IMR-90 (cell line): Measurements from ENCODE around the gene PDCD11. TPM values are rescaled to one million over a fixed set of nuclear protein-coding genes. Genes with fewer than 3 reads are reported as not detected.

Experiments
- ATAC-seq: fragments of 200-7000 bp; cut with Tn5 transposase; 2 replicates; pipeline ENCODE4 v1.9.1; 2020; ENCODE audit warnings: low read depth, mild to moderate bottlenecking, moderate library complexity
- BruUV-seq: library from RNA; stranded (reverse); fragments of 400-500 nt; replicated peaks from 2 replicates; lab custom pipeline; 2021; lab: Mats Ljungman, UMichigan
- CTCF ChIA-PET: fragments of 300-600 bp; formaldehyde crosslinking; extraction: SDS; loops from one replicate; lab custom pipeline; 2021; ENCODE audit warnings: antibody characterized with exemption; lab: Yijun Ruan, JAX
- POLR2A ChIA-PET: fragments of 300-600 bp; sonication (Branson Sonifier 250); formaldehyde crosslinking; loops from one replicate; lab custom pipeline; 2022; ENCODE audit warnings: antibody characterized with exemption; ENCODE audit not compliant: unreplicated experiment; lab: Charles Lee
- DNase-seq: peaks from one replicate; pipeline ENCODE4 v3.0.0; 2013
- H2AFZ ChIP-seq: replicated peaks from 2 replicates; pipeline ENCODE3; 2013; ENCODE audit warnings: low read length, mild to moderate bottlenecking; ENCODE audit not compliant: poor library complexity
- H2AK5ac ChIP-seq: 2 replicates; pipeline ENCODE4 v1.6.1; 2013; ENCODE audit warnings: low read depth, low read length, inconsistent platforms
- H2AK9ac ChIP-seq: replicated peaks from 2 replicates; pipeline ENCODE3; 2013; ENCODE audit warnings: mild to moderate bottlenecking, low read depth, low read length, moderate library complexity; ENCODE audit not compliant: poor library complexity
- H2BK120ac ChIP-seq: 2 replicates; pipeline ENCODE4 v1.6.1; 2013; ENCODE audit warnings: low read depth, low read length, inconsistent platforms
- H2BK15ac ChIP-seq: 3 replicates; pipeline ENCODE4 v1.6.1; 2013; ENCODE audit warnings: low read depth, low read length, inconsistent platforms
- H2BK20ac ChIP-seq: 2 replicates; pipeline ENCODE4 v1.6.1; 2013; ENCODE audit warnings: low read depth, mild to moderate bottlenecking, inconsistent platforms, low read length, moderate library complexity
- H2BK5ac ChIP-seq: 2 replicates; pipeline ENCODE4 v1.6.1; 2013; ENCODE audit warnings: mild to moderate bottlenecking, low read depth, low read length, inconsistent platforms; ENCODE audit not compliant: poor library complexity, severe bottlenecking
- H3K14ac ChIP-seq: replicated peaks from 2 replicates; pipeline ENCODE4 v1.6.1; 2013; ENCODE audit warnings: low read depth, low read length, inconsistent platforms
- H3K18ac ChIP-seq: 2 replicates; pipeline ENCODE4 v1.6.1; 2013; ENCODE audit warnings: low read depth, low read length, control low read depth
- H3K23ac ChIP-seq: 2 replicates; pipeline ENCODE4 v1.6.1; 2013; ENCODE audit warnings: low read depth, low read length, inconsistent platforms
- H3K27ac ChIP-seq: 2 replicates; pipeline ENCODE4 v1.5.1; 2013; ENCODE audit warnings: mild to moderate bottlenecking, control low read depth, low read length; ENCODE audit not compliant: insufficient read depth
- H3K27me3 ChIP-seq: 2 replicates; pipeline ENCODE4 v1.6.1; 2013; ENCODE audit warnings: low read length; ENCODE audit not compliant: control insufficient read depth, insufficient read depth
- H3K36me3 ChIP-seq: 2 replicates; pipeline ENCODE4 v1.6.1; 2013; ENCODE audit warnings: low read length, mixed read lengths; ENCODE audit not compliant: control insufficient read depth, insufficient read depth
- H3K4ac ChIP-seq: 2 replicates; pipeline ENCODE4 v1.6.1; 2013; ENCODE audit warnings: low read depth, low read length, inconsistent platforms
- H3K4me1 ChIP-seq: 2 replicates; pipeline ENCODE4 v1.6.1; 2013; ENCODE audit warnings: low read length, mixed read lengths; ENCODE audit not compliant: control insufficient read depth, insufficient read depth
- H3K4me2 ChIP-seq: 2 replicates; pipeline ENCODE4 v1.6.1; 2013; ENCODE audit warnings: low read depth, mild to moderate bottlenecking, control low read depth, low read length, moderate library complexity
- H3K4me3 ChIP-seq: 2 replicates; pipeline ENCODE4 v1.5.1; 2013; ENCODE audit warnings: low read depth, mild to moderate bottlenecking, control low read depth, low read length, moderate library complexity; ENCODE audit not compliant: insufficient read depth
- H3K56ac ChIP-seq: 2 replicates; pipeline ENCODE4 v1.6.1; 2013; ENCODE audit warnings: low read length, inconsistent platforms; ENCODE audit not compliant: insufficient read depth; ENCODE audit errors: extremely low read depth
- H3K79me1 ChIP-seq, 2 experiments: 2 replicates each; pipeline ENCODE4 v1.6.1; 2013; ENCODE audit warnings: low read length in 2 of 2, inconsistent platforms in 1 of 2, low read depth in 1 of 2
- H3K9ac ChIP-seq: 2 replicates; pipeline ENCODE4 v1.6.1; 2013; ENCODE audit warnings: low read depth, low read length, control low read depth
- H3K9me1 ChIP-seq: 2 replicates; pipeline ENCODE4 v1.6.1; 2013; ENCODE audit warnings: low read length, inconsistent platforms; ENCODE audit not compliant: insufficient read depth
- H3K9me3 ChIP-seq: 2 replicates; pipeline ENCODE4 v1.6.1; 2013; ENCODE audit warnings: low read length; ENCODE audit not compliant: control insufficient read depth, insufficient read depth
- H4K20me1 ChIP-seq: 2 replicates; pipeline ENCODE4 v1.6.1; 2013; ENCODE audit warnings: low read length, inconsistent platforms; ENCODE audit not compliant: insufficient read depth
- H4K5ac ChIP-seq: 2 replicates; pipeline ENCODE4 v1.6.1; 2013; ENCODE audit warnings: mild to moderate bottlenecking, low read depth, low read length, control low read depth
- H4K8ac ChIP-seq, 2 experiments: 2 replicates each; pipeline ENCODE4 v1.6.1; 2013; ENCODE audit warnings: low read depth in 2 of 2, low read length in 2 of 2, control low read depth in 1 of 2, inconsistent platforms in 1 of 2
- H4K91ac ChIP-seq: 2 replicates; pipeline ENCODE4 v1.6.1; 2013; ENCODE audit warnings: low read depth, low read length, inconsistent platforms; ENCODE audit not compliant: insufficient read depth
- RAD21 ChIP-seq: IDR thresholded peaks from 2 replicates; pipeline ENCODE4 v1.6.1; 2012; ENCODE audit warnings: low read length, improper control_type of control experiment
- WGBS, 2 experiments: methylation state at CpG; one replicate each; pipeline versions ENCODE4 v1.1.5 to v1.1.7; 2013; ENCODE audit warnings: missing lambda C conversion rate in 2 of 2; ENCODE audit not compliant: insufficient read length in 1 of 2; ENCODE audit errors: extremely low coverage in 2 of 2; 5-methylcytosine and 5-hydroxymethylcytosine counted together
- dilution Hi-C: fragments of 300-500 bp; cut with HindIII; formaldehyde crosslinking; loops from one replicate; pipeline ENCODE4 v1.14.3; 2018; ENCODE audit warnings: low sequenced_read_pairs; ENCODE audit not compliant: unreplicated experiment
- in situ Hi-C: fragments of 300-500 bp; cut with MboI; formaldehyde crosslinking; loops from 3 replicates; pipeline ENCODE4 v1.14.3; 2019; ENCODE audit warnings: low sequenced_read_pairs, inconsistent platforms, mixed read lengths
- intact Hi-C: fragments of 100-400 bp; cut with micrococcal nuclease; formaldehyde crosslinking; loops from 2 replicates; pipeline ENCODE4 v1.10.0; 2022
- polyA plus RNA-seq, 3 experiments: library from polyadenylated mRNA; depleted of rRNA; stranded (reverse); fragments of >200 nt; gene quantifications; 2 replicates each; pipeline ENCODE4 v1.2.3, GENCODE V29; 2012; ENCODE audit warnings: low replicate concordance in 1 of 3
- total RNA-seq: library from RNA; depleted of rRNA; stranded (reverse); fragments of >200 nt; gene quantifications from 2 replicates; pipeline ENCODE4 v1.2.3, GENCODE V29; 2012

The PDCD11 gene
- total and polyA plus RNA-seq, 2 of the 4 experiments (the other 2 are of a cell fraction), result 20.4 to 56.8 TPM

DNA sequence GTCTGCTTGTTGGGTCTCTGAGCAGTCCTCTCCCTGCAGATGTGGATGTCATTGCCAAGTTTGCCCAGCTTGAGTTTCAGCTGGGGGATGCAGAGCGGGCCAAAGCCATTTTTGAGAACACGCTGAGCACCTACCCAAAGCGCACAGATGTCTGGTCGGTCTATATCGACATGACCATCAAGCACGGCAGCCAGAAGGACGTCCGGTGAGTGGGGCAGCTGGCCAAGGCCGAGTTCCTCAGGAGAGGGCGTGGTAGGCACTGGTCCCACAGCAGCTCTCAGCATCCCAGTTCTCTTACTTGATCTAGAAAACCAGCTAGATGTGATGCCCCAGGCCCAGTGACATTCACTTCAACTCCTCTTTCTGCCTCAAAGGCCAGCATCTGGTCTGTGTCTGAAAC is 48.1 kb downstream of the PDCD11 start:
- ChIA-PET POLR2A (no interaction called here), CTCF (no interaction called here)
- intact Hi-C loops (no loop called here), in situ Hi-C loops (no loop called here), dilution Hi-C loops (no loop called here)
- Histone ChIP-seq H3K4me2 (no peak overlapping the region), H3K23ac (no peak overlapping the region), H2BK15ac (no peak overlapping the region), H3K9me1 (peaks cover 2% of the 10 kb centered on the region; the same call in 1 of the 2 replicates), H3K9me3 (no peaks in the 10 kb centered on the region), H4K91ac (no peak overlapping the region), H3K14ac (no peak overlapping the region), H3K36me3 (peaks cover 73% of the 10 kb centered on the region), H4K20me1 (peaks cover 12% of the 10 kb centered on the region; the same call in 1 of the 2 replicates), H2AK9ac (no peak overlapping the region), H3K9ac (no peak overlapping the region), H3K27me3 (no peaks in the 10 kb centered on the region), H3K4me3 (no peak overlapping the region), H2BK5ac (no peak overlapping the region), H3K27ac (no peak overlapping the region), H2BK20ac (no peak overlapping the region), H3K18ac (no peak overlapping the region), H3K79me1 (peaks cover 0 to 16% of the 10 kb centered on the region in 2 experiments; a peak in 1 of 4 replicates), H3K4me1 (no peaks in the 10 kb centered on the region; the same call in 1 of the 2 replicates), H3K56ac (no peak overlapping the region), H3K4ac (no peak overlapping the region), H2AFZ (no peak overlapping the region), H2AK5ac (no peak overlapping the region), H4K8ac (no peak overlapping the region), H2BK120ac (no peak overlapping the region), H4K5ac (no peak overlapping the region)
- no TSS peak for BruUV-seq
- 95% methylated on average over 10 of the region's 10 CpGs; no CpG with 5 or more reads in 1 of the 2 experiments for WGBS, 2 experiments
- DNase-seq, result no peak
- no peak for TF ChIP-seq RAD21
- no peak for ATAC-seq
